MCF 10A (cell line): ENCODE results near the gene EPB41L1. TPM values are rescaled to one million over a fixed set of nuclear protein-coding genes. Genes with fewer than 3 reads are reported as not detected.

Experiments used
- BruUV-seq: library from RNA; stranded (reverse); fragments of 400-500 nt; replicated peaks from 2 replicates; lab custom pipeline; 2021; lab: Mats Ljungman, UMichigan
- CTCF ChIA-PET: fragments of 300-600 bp; sonication (Branson Sonifier 250); formaldehyde crosslinking; extraction: SDS; loops from one replicate; lab custom pipeline; 2021; ENCODE audit warnings: antibody characterized with exemption, inconsistent platforms; lab: Yijun Ruan, JAX
- POLR2A ChIA-PET: fragments of 300-600, 350-650 bp; sonication (Branson Sonifier 250); formaldehyde crosslinking; extraction: SDS; loops from one replicate; lab custom pipeline; 2020; ENCODE audit warnings: antibody characterized with exemption, inconsistent platforms; lab: Yijun Ruan, JAX
- DNase-seq: peaks from one replicate; pipeline ENCODE4 v3.0.0-alpha.2; 2018; ENCODE audit not compliant: unreplicated experiment
- H3K27ac Mint-ChIP-seq: one replicate; pipeline ENCODE4 v1.8.0; 2022; ENCODE audit warnings: mild to moderate bottlenecking, low read depth, mixed read lengths; ENCODE audit not compliant: unreplicated experiment
- H3K27me3 Mint-ChIP-seq: one replicate; pipeline ENCODE4 v1.8.0; 2022; ENCODE audit warnings: mixed read lengths; ENCODE audit not compliant: insufficient read depth, unreplicated experiment
- H3K36me3 Mint-ChIP-seq: one replicate; pipeline ENCODE4 v1.8.0; 2022; ENCODE audit warnings: mild to moderate bottlenecking, moderate library complexity, mixed read lengths; ENCODE audit not compliant: insufficient read depth, unreplicated experiment
- H3K4me1 Mint-ChIP-seq: one replicate; pipeline ENCODE4 v1.8.0; 2022; ENCODE audit warnings: mixed read lengths; ENCODE audit not compliant: insufficient read depth, unreplicated experiment
- H3K4me3 Mint-ChIP-seq: one replicate; pipeline ENCODE4 v1.8.0; 2022; ENCODE audit warnings: mild to moderate bottlenecking, moderate library complexity, mixed read lengths; ENCODE audit not compliant: unreplicated experiment
- H3K9me3 Mint-ChIP-seq: one replicate; pipeline ENCODE4 v1.8.0; 2022; ENCODE audit warnings: mixed read lengths; ENCODE audit not compliant: unreplicated experiment
- CTCF ChIP-seq: fragments of 200-600 bp; IDR thresholded peaks from one replicate; pipeline ENCODE4 v1.8.0; 2022; ENCODE audit warnings: antibody characterized with exemption, mild to moderate bottlenecking; ENCODE audit not compliant: unreplicated experiment
- intact Hi-C: fragments of 100-400 bp; cut with micrococcal nuclease; formaldehyde crosslinking; loops from 2 replicates; pipeline ENCODE4 v1.14.1; 2022
- total RNA-seq: library from RNA; stranded (reverse); gene quantifications from 2 replicates; pipeline ENCODE4 v1.2.3, GENCODE V29; 2022

Gene EPB41L1
- total RNA-seq, 1 experiment from 2014 or later: 10.1 TPM

GRCh38 chr20:36246401-36246800 lies 91.9 kb downstream of the EPB41L1 start:
- no peak for TF ChIP-seq CTCF
- no TSS peak for BruUV-seq
- H3K27me3 Mint-ChIP-seq: no peaks in the 10 kb centered on the region
- ChIA-PET POLR2A (interaction anchor here (0.7 to 2.6 kb wide), 2 partner anchors 10 to 589 kb away, joined by 3 to 9 read pairs; partner anchors contain the start of gene AAR2), CTCF (interaction anchor here (0.7 to 1.9 kb wide), 3 partner anchors 14 to 192 kb away, joined by 3 to 7 read pairs (median 3); no protein-coding TSS in a partner anchor)
- no peak overlapping the region for H3K27ac Mint-ChIP-seq
- no peak for DNase-seq
- H3K4me1 Mint-ChIP-seq: no peaks in the 10 kb centered on the region
- H3K9me3 Mint-ChIP-seq: no peaks in the 10 kb centered on the region
- peaks cover 92% of the 10 kb centered on the region for H3K36me3 Mint-ChIP-seq
- H3K4me3 Mint-ChIP-seq: no peak overlapping the region
- intact Hi-C loops: no loop called here

GRCh38 chr20:36248836-36249235 lies 94.3 kb downstream of the EPB41L1 start:
- no peak for DNase-seq
- no peak overlapping the region for H3K4me3 Mint-ChIP-seq
- TF ChIP-seq CTCF: no peak
- intact Hi-C loops: no loop called here
- H3K27ac Mint-ChIP-seq: no peak overlapping the region
- H3K36me3 Mint-ChIP-seq: peaks cover 97% of the 10 kb centered on the region
- peaks cover 6% of the 10 kb centered on the region for H3K4me1 Mint-ChIP-seq
- H3K9me3 Mint-ChIP-seq: no peaks in the 10 kb centered on the region
- CTCF ChIA-PET: no interaction called here
- no peaks in the 10 kb centered on the region for H3K27me3 Mint-ChIP-seq
- POLR2A ChIA-PET: interaction anchor here (2.2 kb wide), 1 partner anchor 12 kb away, joined by 7 read pairs; the partner anchor contains the start of gene AAR2
- BruUV-seq: no TSS peak

GRCh38 chr20:36249450-36249849 lies 94.9 kb downstream of the EPB41L1 start:
- ChIA-PET POLR2A (interaction anchor here (2.2 kb wide), 1 partner anchor 13 kb away, joined by 7 read pairs; the partner anchor contains the start of gene AAR2), CTCF (interaction anchor here (0.6 to 1.2 kb wide), 4 partner anchors 13 to 1140 kb away, joined by 3 read pairs; partner anchors contain the start of gene AAR2)
- TF ChIP-seq CTCF: no peak
- no peaks in the 10 kb centered on the region for H3K9me3 Mint-ChIP-seq
- H3K4me3 Mint-ChIP-seq: no peak overlapping the region
- no peak for DNase-seq
- H3K4me1 Mint-ChIP-seq: peaks cover 6% of the 10 kb centered on the region
- peaks cover 97% of the 10 kb centered on the region for H3K36me3 Mint-ChIP-seq
- intact Hi-C loops: no loop called here
- no peaks in the 10 kb centered on the region for H3K27me3 Mint-ChIP-seq
- no TSS peak for BruUV-seq
- H3K27ac Mint-ChIP-seq: no peak overlapping the region

- DNase-seq: no peak
- CTCF ChIA-PET: interaction anchor here (0.7 kb wide), 2 partner anchors 9 to 189 kb away, joined by 3 to 4 read pairs; no protein-coding TSS in a partner anchor
- H3K27ac Mint-ChIP-seq: no peak overlapping the region
These were observed 96.9 kb downstream of the EPB41L1 start for GRCh38 chr20:36251426-36251825.

More at GRCh38 chr20:36251426-36251825, 96.9 kb downstream of the EPB41L1 start:
- Mint-ChIP-seq H3K27me3 (no peaks in the 10 kb centered on the region), H3K4me3 (no peak overlapping the region), H3K36me3 (peaks cover 88% of the 10 kb centered on the region), H3K4me1 (peaks cover 6% of the 10 kb centered on the region), H3K9me3 (no peaks in the 10 kb centered on the region)
- intact Hi-C loops: no loop called here
- no TSS peak for BruUV-seq
- TF ChIP-seq CTCF: no peak
- POLR2A ChIA-PET: no interaction called here
